Measurements from ENCODE around the gene SRSF11.

Gene SRSF11

DNA sequence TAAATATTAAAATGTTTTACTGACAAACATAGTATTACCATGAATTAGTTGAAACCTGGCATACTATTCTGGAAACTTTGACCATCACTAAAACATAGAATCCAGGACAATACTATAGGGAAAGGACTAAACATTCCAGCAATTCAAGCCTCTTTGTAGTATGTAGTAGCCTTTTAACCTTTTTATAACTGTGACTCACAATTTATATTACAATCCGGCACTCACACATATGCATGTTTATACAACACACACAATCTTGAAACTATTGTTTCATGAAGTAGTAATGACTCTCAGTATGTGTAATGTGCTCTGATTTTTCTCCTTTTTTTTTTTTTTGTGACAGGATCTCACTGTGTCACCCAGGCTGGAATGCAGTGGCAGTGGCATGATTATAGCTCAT is 69.0 kb downstream of the SRSF11 start:
- Histone ChIP-seq H3K9me3 (no peaks in the 10 kb centered on the region), H3K4me1 (no peaks in the 10 kb centered on the region), H3K27me3 (no peaks in the 10 kb centered on the region), H3K9ac (no peak overlapping the region), H4K20me1 (no peaks in the 10 kb centered on the region), H3K4me2 (no peak overlapping the region), H3K36me3 (peaks cover 59% of the 10 kb centered on the region), H3K27ac (no peak overlapping the region), H3K4me3 (no peak overlapping the region)
- no peak for TF ChIP-seq Cebpa-rat (IDR thresholded peaks at IDR 0.05)

- TF ChIP-seq Cebpa-rat (IDR thresholded peaks at IDR 0.05), result no peak
- no peaks in the 10 kb centered on the region for H3K27me3 ChIP-seq
- no peak overlapping the region for H3K27ac ChIP-seq
- H3K36me3 ChIP-seq, result peaks cover 63% of the 10 kb centered on the region
- H3K4me2 ChIP-seq, result no peak overlapping the region
- no peaks in the 10 kb centered on the region for H3K4me1 ChIP-seq
- H4K20me1 ChIP-seq, result no peaks in the 10 kb centered on the region
- no peaks in the 10 kb centered on the region for H3K9me3 ChIP-seq
- no peak overlapping the region for H3K9ac ChIP-seq
- H3K4me3 ChIP-seq, result no peak overlapping the region
These were observed 72.1 kb downstream of the SRSF11 start for GRCh38 chr1:70293186-70293843.

- Histone ChIP-seq H3K4me3 (no peak overlapping the region), H3K9me3 (no peaks in the 10 kb centered on the region), H3K4me2 (no peak overlapping the region), H4K20me1 (no peaks in the 10 kb centered on the region), H3K4me1 (no peaks in the 10 kb centered on the region), H3K36me3 (peaks cover 70% of the 10 kb centered on the region), H3K9ac (no peak overlapping the region), H3K27me3 (no peaks in the 10 kb centered on the region), H3K27ac (no peak overlapping the region)
- TF ChIP-seq Cebpa-rat (IDR thresholded peaks at IDR 0.05), result no peak
These were observed 74.6 kb downstream of the SRSF11 start for GRCh38 chr1:70295749-70296148.

DNA sequence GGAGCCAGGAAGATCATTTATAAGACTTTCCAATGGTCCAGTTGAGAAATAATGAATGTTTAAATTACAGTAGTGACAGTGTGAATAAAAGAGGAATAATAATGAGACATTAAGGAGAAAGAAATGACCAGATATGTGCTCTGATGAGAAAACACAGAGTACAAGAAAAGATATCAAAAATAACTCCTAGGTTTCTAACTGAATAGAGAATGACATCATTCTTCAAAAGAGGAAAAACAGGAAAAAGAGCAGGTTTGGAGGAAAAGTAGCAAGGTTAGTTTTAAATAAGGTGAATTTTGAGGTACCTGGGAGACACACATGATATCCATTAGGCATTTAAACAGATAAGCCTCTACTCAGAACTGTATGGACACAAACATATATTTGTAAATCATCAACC is 78.3 kb downstream of the SRSF11 start:
- Histone ChIP-seq H3K9ac (no peak overlapping the region), H3K27ac (no peak overlapping the region), H3K4me3 (no peak overlapping the region), H3K4me1 (no peaks in the 10 kb centered on the region), H4K20me1 (no peaks in the 10 kb centered on the region), H3K9me3 (no peaks in the 10 kb centered on the region), H3K27me3 (no peaks in the 10 kb centered on the region), H3K4me2 (no peak overlapping the region), H3K36me3 (peaks cover 56% of the 10 kb centered on the region)
- TF ChIP-seq Cebpa-rat (IDR thresholded peaks at IDR 0.05), result no peak
